DMS114 treated with DMSO at 0.1 percent for 48 hours (cell line): Measurements from ENCODE around the gene CD34.

Source experiments
- DNase-seq: peaks from one replicate; lab custom pipeline; 2025; ENCODE audit not compliant: unreplicated experiment; lab: John Stamatoyannopoulos, UW

The CD34 gene

GRCh38 chr1:207836591-207837347, 74.2 kb downstream of the CD34 start:
- no peak for DNase-seq

GRCh38 chr1:207835958-207836357, 75.0 kb downstream of the CD34 start:
- DNase-seq, result no peak

DNA sequence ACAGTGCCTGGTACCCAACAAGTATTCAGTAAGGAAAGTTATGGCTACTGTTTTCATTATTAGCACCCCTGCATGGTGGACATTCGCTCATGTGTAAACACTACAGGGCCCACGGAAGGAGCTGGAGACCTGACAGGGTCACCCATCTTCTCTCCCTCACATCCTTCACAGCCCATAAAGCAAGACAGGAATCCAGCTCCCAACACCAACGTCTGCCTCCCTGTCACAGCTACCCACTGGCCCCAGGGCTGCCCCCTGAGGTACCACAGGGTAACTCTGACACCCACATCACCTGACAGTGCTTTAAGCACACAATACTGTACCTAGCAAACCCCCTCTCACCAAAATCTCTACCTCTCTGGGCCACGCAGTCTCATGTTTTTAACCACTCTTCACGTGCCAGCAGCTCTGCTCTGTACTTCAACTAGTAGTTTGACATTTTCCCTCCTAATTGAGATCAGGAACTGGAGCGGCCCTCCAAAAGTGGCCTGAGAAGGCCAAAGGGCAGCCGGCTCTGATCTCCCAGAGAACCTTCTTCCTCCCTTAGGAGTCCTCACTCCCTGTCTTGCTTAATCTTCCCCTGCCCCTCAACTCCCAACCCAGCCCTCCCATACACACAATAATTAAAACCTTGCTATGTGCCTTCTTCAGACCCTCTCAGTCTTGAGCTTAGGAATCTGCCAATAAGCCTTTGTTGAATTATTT, 76.8 kb downstream of the CD34 start:
- no peak for DNase-seq

DNA sequence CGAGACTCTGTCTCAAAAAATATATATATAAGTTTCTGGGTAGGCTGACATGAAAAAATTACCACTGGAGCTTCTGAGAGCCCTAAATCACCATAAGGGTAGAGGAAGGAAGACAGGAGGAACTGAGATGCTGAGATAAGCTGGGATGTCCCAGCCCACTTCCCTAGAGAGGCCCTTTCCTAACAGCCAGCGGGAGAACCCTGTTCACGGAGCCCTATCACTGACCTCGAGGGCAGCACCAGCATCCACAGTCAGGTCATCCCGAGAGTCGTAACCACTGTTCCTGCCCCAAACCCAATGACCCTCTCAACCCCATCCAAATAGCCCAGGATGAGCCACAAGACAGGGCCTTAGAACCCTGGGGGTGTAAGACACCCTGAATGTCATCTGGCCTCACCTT, 77.5 kb downstream of the CD34 start:
- DNase-seq, result no peak

DNA sequence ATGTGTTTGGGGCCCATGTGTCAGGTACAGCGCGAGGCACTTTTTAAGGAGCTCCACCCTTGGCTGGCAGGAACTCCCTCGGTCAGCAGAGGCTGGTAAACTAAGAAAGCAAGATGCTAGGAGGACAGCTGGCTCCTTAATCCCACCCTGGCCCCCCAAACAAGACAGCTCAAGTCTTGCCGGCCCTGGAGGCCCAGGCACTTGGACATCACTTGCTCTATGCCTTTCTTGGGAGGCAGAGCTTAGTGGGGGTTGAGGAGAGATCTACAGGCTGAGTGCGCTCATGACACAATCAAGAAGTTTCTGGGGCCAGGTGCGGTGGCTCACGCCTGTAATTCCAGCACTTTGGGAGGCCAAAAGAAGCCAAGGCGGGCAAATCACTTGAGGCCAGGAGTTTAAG, 78.1 kb downstream of the CD34 start:
- no peak for DNase-seq

DNA sequence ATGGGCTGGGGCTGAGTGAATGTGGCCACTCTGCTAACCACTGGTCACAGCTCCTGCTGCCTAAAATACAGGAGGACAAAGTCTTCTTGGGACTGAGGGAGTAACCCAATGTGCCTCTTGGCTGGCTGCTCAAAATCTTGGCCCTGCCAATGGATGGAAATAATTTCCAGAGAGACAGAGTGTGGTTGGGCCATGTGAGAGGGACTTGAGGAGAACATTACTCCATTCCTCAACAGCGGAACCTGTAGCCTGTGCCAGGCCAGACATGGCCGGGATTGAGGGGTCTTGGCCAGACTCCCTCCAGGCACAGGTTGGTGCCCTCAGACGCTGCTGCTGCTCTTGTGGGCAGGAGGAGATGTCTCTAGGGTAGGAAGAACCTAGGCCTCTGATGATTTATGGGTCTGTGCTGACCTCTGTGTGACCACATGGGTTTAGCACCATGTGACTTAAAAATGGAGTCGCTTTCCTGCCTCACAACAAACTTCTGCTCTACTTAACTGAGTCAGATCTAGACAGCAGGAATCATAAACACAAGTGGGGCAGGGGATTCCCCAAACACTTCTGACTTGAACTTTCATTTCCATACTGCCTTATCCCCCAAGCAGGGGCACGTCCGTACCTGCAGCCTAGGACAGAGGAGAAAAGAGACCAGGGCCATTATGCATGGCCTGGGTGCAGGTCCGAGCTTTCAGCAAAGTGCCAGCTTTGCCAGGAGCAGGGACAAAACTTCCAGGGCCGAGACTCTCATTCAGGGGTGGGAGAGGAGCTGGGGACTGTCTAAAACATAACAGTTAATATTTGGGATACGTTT, 79.2 kb downstream of the CD34 start:
- no peak for DNase-seq
